Umbilical cord (tissue), 2 donors: Measurements from ENCODE around the gene ZBTB49. TPM values are rescaled to one million over a fixed set of nuclear protein-coding genes. Genes with fewer than 3 reads are reported as not detected.
"Not testable (repeated sequence)": the region's sequence is repeated elsewhere in the genome, so short reads cannot be mapped to it uniquely, and the experiment has no call there.

Experiments used
- DNase-seq: peaks from one replicate; pipeline ENCODE4 v3.0.0-alpha.2; 2015; ENCODE audit warnings: low spot score
- total RNA-seq: library from RNA; depleted of rRNA; stranded (reverse); fragments of >200 nt; gene quantifications from one replicate; pipeline ENCODE4 v1.2.3, GENCODE V29; 2014; ENCODE audit warnings: low replicate concordance; ENCODE audit not compliant: insufficient read depth

Gene ZBTB49, protein sequence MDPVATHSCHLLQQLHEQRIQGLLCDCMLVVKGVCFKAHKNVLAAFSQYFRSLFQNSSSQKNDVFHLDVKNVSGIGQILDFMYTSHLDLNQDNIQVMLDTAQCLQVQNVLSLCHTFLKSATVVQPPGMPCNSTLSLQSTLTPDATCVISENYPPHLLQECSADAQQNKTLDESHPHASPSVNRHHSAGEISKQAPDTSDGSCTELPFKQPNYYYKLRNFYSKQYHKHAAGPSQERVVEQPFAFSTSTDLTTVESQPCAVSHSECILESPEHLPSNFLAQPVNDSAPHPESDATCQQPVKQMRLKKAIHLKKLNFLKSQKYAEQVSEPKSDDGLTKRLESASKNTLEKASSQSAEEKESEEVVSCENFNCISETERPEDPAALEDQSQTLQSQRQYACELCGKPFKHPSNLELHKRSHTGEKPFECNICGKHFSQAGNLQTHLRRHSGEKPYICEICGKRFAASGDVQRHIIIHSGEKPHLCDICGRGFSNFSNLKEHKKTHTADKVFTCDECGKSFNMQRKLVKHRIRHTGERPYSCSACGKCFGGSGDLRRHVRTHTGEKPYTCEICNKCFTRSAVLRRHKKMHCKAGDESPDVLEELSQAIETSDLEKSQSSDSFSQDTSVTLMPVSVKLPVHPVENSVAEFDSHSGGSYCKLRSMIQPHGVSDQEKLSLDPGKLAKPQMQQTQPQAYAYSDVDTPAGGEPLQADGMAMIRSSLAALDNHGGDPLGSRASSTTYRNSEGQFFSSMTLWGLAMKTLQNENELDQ
- total RNA-seq = 2.9 TPM

DNA sequence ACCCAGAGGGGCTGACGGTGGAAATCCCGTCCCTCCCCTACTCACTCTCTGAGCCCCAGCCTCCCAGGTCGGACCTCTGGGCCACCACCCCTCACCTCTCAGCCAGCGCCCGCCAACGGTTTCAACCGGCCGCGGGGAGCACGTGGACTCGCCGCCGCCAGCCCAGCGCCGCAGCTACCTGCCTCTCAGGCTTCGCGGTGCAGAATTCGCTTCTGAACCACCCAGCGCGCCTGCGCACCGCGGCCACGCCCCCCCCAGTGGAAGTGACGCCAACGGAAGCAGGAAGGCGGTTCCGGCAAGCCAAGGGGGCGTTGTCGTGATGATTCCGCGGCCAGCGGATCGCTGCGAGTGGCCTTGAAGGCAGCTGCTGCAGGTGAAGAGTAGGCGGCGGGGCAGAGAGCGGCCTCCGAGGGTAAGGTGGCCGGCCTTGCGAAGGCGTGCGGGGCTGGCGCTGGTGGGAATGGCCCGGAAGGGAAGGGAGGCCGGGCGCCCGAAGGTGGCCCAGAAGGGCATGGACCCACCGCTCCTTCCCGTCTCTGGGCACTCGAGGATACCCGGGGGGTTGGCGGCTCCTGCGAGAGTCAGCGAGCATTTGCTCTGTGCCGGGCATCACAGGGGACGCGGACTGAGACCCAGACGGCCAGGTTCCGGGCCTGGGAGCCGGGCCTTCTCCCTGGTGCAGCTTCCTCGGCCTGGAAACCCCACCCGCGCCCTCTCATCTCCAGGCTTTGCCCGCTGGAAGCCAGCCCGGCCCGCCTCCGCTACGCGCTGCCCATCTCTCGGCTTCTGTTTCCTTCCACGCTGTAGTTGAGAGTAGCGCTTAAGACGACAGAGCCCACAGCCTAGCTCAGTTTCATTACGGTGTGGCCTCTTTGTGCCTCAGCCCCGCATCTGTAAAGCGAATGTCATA is at the start of gene ZBTB49, which contains the start of gene LYAR:
Gene ZBTB49 (plus strand): TSS at position 311 of the 910 bp plus-strand sequence. CDS start 9,695 bp downstream, outside the sequence.
Gene LYAR (minus strand): TSS at position 214 of the 910 bp plus-strand sequence. CDS start 6,412 bp downstream, outside the sequence.
- DNase-seq = peak; percentile 94

DNA sequence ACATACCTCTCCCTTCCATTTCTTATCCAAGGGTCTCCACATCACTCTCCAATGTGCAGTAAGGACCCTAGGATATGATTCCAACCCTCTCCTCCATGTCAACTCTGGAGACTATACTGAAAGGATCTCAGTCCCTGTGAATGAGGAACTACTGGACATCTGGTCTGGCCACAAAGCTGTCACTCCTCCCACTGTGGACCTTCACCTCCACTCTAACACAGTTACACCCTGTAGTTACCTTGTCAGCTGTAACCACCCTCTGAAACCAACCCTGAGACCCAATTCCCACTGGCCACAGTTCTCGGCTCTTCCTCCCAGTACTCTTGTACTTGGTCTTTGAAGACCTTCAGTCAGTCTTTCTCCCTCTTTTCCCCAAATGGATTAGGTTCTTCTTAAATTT is 44.9 kb upstream of the ZBTB49 start:
- DNase-seq = no peak

DNA sequence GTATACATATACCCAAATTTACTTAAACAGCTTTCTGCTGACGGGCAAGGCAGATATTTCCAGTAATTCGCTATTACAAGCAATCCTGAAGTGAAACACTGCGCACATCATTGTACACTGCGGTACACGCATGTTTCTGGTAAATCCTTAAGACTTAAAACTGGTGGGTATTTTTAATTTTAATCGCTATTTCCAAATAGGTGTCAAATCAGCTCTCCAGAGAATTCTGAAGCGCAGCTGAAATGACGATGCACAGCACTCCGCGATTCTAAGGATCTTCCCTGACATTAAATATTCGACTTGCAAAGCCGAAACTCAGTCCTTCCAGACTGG is 42.4 kb upstream of the ZBTB49 start:
- DNase-seq = no peak

DNA sequence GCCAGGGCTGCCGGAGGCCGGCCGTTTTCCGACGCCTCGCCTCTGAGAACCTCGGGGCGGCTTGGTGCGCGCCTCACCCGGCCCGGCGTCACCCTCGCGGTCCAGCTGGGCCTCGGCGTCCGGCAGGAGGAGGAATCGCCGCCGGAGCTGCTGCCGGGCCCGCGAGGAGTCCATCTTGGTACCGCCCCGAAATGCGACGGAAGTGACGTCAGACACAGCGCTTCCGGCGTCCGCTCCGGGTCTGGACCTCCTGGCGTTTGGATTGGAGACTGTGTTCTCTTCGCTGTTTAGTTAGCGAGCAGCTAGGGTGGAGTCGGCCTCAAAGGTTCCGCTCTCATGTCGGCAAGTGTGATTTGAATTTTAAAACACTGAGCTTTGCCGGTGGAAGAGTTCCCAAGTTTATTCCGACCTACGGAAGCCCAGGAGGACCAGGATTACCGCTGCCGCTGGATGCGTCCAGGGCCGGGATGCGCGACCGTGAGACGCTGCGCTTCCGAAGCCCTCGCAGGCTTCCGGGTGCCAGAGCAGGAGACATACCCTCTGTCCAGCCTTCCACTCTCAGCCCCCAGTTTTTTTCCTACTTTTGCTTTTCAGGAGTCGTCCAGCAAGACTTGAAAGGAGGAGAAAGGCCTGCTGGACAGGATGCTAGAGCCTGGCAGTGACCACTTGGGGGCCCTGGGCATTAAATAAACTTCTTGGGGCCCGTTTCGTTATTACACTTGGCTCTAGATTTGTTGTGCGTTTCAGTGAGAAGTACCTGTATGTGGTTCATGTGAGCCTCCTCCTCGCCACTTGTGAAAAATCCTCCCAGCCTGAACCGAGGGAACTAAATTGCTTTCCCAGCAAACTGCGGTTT is 41.8 kb upstream of the ZBTB49 start, which contains the start of gene TMEM128:
Gene TMEM128 (minus strand): TSS at position 195 of the 856 bp plus-strand sequence. CDS start 21 bp downstream, at position 174.
- DNase-seq = peak; percentile 97

DNA sequence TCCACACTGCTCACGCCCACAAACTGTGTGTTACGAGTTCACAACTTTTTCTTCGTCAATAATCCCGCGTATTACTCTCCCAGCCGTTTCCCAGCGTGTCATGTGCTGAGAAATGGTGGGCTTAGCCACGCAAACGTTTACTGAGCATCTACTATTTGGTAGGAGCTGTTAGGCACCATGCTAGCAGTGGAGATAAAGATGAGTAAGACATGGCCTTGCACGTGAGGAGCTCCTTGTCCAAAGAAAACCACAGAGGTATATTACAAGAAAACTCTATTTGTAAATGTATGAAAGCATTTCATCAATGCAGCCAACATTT is 41.2 kb upstream of the ZBTB49 start:
- no peak for DNase-seq

DNA sequence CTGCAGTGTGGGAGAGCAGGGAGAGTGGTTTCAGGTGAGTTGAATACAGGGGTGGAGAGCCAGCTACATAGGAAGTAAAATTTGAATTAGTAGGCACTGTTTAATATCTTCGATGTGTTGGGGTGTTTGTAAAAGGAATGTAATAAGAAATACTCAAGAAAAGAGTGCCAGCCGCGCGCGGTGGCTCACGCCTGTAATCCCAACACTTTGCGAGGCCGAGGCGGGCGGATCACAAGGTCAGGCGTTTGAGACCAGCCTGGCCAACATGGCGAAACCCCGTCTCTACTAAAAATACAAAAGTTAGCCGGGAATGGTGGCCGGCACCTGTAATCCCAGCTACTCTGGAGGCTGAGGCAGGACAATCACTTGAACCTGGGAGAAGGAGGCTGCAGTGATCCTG is 40.7 kb upstream of the ZBTB49 start:
- not testable (repeated sequence) for DNase-seq

DNA sequence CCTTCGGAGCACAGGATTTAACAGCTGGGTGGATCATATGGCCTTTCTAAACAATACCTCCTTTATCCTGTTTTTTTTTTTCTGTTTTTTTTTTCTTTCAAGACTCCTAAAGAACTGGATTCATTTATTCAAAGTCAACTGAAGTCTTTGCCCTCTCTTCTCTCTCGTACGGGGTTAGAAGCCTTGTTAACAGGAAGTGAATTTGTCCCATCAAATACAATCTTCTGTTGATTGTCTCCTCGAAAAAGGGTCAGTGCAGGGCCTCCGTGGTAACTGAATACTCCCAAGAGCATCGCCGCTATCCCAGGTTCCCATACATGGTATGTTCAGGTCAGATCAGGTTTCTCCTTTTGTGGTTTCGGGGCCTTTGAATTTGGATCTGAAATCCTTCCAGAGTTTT is 40.2 kb upstream of the ZBTB49 start:
- no peak for DNase-seq

DNA sequence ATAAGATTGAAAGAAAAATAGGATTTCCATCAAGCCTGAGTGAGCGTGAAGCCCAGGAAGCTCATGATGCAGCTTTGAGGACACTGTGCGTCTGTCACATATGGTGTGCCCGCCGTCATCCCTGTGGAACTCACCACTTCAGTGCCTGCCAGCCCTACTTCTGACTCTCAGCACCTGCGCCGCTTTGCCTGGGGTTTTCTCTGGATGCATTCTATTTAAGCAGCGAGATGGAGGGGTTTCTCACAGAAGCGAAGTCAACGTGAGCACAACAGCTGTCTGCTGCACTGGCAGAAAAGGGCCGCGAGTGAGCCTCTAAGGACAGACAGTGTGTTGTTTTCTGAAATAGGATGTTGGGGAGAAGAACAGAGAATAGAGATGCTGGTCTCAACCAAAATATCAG is 35.9 kb upstream of the ZBTB49 start:
- no peak for DNase-seq

DNA sequence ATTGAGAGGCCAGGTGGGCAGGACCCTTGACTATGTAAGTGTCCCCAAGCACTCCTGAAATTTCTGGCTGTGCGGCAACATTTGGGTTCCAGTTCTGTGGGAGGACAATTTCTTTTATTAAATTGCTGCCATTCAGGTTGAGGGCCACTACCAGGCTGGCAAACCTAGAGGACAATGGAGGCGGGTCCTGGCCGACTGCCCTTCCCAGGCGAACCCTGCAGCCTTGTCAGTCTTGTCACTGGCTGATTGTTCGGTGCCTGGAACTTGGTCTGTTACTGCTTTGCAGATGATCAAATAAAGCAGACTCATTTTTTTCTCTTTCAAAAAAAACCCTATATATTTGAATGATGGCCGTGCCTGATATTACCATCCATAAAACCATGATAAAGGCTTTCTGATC is 35.4 kb upstream of the ZBTB49 start:
- DNase-seq = no peak

DNA sequence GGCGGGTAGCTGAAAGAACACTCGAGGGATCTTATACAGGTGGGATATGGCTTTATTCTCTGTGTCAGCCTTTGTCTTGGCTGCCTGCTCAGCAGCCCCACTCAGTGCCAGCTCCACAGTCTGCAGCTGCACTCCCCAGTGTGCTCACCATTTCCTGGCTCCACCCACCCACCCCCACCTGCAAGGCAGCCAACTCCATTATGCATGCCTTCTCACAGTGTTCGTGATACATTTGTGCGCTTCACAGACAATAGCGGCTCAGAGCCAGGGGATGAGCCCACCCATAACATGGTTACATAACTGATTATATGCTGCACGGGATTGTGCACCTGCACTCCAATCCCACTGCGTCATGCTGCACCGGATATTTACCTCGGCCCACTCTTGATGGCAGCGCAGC is 33.3 kb upstream of the ZBTB49 start:
- no peak for DNase-seq

DNA sequence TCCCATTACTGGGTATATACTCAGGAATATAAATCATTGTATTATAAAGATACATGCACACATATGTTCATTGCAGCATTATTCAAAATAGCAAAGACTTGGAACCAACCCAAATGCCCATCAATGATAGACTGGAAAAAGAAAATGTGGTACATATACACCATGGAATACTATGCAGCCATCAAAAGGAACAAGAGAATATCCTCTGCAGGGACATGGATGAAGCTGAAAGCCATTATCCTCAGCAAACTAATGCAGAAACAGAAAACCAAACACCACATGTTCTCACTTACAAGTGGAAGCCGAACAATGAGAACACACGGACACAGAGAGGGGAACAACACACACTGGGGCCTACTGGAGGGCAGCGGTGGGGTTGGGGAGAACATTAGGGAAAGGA is 32.3 kb upstream of the ZBTB49 start:
- DNase-seq = not testable (repeated sequence)

DNA sequence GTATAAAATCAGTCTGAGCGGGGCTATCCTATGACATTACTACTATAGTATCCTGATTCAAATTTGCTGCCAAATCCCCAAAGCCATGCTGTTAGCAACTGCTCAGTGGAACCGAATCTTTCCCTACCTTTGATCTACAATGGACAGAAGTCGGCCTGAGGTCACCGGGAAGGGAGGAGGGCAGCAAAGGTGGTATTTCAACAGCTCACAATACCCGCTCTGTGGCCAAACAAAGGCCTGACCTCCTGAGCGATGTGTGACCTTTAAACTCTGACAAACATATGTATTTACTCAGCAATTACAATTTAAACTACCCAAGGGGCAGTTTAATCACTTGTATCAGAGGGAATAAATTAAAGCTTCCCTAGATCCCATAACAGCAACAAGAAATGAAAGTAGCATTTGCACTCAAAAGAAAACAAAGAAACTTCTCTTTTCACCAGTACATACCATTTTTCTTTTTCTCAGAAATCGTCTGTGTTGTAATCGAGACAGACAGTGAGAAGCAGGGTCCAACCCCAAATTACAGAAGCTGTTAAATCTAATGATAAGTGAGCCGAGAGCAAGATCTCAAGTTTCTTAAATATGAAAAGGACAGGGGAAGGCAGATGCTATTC is 30.5 kb upstream of the ZBTB49 start:
- peak; percentile 11 for DNase-seq

DNA sequence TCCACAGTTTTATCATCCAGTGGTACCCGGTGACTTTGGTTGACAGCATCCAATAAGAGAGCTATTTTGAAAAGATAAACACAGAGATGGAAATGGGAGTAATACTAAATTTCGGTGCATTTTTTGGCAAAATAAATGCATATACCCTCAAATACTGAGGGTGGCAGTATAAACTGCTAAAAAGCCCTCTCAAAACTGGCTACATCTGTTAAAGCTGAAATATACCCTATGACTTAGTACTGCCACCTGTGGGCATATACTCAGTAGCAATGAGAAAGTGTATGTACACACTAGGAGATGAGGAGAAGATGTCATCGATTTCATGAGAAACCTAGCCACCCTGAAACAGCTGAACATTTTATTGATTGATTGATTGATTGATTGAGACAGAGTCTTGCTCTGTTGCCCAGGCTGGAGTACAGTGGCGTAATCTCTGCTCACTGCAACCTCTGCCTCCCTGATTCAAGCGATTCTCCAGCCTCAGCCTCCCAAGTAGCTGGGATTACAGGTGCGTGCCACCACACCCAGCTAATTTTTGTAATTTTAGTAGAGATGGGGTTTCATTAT is 29.8 kb upstream of the ZBTB49 start:
- peak; percentile 28 for DNase-seq

DNA sequence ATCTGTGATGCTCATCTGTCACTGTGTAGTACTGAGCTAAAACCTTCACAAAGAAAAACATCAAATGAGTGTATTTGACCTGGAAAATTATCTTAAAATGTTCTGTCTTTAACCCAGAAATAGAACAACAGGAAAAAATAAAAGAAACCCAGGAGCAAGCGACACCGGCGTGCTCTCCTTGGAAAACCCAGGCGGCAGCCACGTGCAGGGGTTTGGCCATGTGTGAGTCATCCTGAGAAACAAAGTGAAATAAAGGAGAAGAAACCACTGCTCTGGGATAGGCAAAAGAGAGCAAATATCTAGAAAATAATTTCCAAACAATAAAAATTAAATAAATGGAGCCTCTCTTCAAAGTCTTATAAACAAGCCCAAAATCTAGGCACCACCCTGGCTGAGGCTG is 22.1 kb upstream of the ZBTB49 start:
- no peak for DNase-seq

DNA sequence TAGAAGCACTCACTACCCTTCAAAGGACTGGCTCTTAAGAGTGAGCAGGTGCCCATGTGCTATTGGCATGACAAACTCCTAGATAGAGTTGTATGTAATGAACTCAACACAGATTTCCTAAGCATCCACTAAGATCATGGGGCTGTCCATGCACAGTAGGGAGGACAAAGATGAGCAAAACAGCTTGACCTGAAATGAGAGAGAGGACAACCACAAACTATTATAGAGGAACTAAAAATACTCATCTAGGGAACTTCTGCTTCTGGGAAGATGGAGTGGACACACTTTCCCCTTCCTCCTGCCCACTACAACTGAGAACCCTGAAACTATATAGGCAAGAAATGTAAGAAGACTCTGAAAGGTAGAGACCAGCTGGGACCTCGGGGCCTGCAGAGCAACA is 21.3 kb upstream of the ZBTB49 start:
- no peak for DNase-seq

DNA sequence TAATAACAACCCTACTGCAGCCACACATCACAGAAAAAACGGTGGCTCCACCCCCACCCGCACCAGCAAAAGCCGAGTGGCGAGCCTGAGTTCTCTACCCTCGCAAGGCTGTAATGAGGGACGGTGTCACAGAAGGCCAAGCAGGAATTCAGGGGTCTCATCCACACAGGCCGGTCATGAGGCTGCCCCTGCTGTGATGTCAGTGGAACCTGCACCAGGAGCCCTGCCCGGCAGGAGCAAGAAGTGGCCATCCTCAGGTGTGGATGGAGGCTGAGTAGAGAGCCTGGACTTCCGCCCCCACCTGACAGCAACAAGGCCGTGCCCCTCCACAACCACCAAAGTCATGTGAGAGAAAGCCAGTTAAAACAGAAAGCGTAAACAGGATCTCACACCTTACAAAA is 20.7 kb upstream of the ZBTB49 start:
- DNase-seq = no peak

DNA sequence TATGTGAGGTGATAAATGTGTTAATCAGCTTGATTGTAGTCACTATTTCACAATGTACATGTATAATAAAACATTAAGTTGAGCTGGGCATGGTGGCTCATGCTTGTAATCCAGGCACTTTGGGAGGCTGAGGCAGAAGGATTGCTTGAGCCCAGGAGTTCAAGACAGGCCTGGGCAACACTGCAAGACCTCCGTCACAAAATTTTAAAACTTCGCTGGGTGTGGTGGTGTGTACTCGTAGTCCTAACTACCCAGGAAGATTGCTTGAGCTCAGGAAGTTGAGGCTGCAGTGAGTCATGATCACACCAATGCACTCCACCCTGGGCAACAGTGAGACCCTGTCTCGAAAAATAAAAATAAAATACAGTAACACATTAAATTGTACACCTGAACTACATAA is 20.2 kb upstream of the ZBTB49 start:
- DNase-seq = no peak

DNA sequence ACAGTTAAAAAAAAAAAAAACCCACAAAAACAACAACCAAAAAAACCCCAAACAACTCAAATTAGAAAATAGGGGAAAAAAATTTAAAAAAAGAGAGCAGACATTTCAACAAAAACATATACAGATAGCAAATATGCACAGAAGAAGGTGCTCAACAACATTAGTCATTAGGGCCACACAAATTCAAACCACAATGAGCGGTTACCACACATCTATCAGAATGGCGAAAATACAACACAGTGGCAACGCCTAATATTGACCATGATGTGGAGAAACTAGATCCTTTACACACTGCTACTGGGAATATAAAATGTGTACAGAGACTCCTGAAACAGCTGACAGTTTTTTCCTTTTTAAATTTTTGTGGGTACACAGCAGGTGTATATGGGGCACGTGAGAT is 19.5 kb upstream of the ZBTB49 start:
- no peak for DNase-seq

DNA sequence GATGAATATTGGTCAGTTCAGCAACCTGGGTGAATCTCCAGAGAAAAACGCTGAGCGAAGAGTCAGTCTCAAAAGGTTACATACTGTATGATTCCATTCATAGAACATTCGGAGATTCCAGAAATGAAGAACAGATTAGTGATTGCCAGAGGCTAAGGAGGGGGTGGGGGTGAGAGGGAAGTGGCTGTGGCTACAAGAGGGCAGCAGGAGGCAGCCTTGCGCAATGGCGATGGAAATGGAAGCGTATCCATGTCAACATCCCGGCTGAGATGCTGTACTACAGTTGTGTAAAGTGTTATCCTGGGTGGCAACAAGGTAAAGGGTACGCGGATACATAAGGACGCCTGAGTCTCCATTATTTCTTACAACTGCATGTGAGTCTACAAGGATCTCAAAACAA is 18.1 kb upstream of the ZBTB49 start:
- no peak for DNase-seq

DNA sequence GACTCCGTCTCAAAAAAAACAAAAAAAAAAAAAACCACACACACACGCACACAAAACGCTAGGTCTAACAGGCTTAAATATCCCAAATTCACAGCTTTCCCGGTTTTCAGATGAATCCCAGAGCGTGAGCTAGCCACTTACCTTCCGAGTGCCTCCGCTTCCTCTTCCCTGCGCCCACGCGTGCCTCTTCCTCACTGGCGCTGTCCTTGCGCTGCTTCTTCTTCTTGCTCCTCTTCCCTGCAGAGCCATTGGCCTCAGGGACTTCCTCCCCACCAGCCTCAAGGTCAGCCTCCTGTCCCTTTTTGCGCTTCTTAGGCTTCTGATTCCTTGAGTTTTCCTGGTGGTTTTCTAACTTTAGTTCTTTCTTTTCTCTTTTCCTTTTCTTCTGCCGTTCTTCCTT is 15.8 kb upstream of the ZBTB49 start:
- no peak for DNase-seq
